Measurements from ENCODE around the gene ADCY2.

The ADCY2 gene

GRCh38 chr5:7609726-7610125 is 213.8 kb downstream of the ADCY2 start:
- no peak for DNase-seq

GRCh38 chr5:7610531-7611177 is 214.7 kb downstream of the ADCY2 start:
- no peak for DNase-seq

- no peak for DNase-seq
Measured at GRCh38 chr5:7611518-7611917, 215.6 kb downstream of the ADCY2 start.

- DNase-seq: no peak
Measured at GRCh38 chr5:7615566-7616061, 219.7 kb downstream of the ADCY2 start.

GRCh38 chr5:7616897-7617296 is 221.0 kb downstream of the ADCY2 start:
- no peak for DNase-seq

- DNase-seq: no peak
Measured at GRCh38 chr5:7622498-7622897, 226.6 kb downstream of the ADCY2 start.

GRCh38 chr5:7625740-7626139 is 229.8 kb downstream of the ADCY2 start:
- DNase-seq: no peak

GRCh38 chr5:7628248-7628647 is 232.3 kb downstream of the ADCY2 start:
- DNase-seq: no peak

GRCh38 chr5:7628820-7629219 is 232.9 kb downstream of the ADCY2 start:
- DNase-seq: no peak

- DNase-seq: peak; percentile 45
Measured at GRCh38 chr5:7629561-7629960, 233.6 kb downstream of the ADCY2 start.

- no peak for DNase-seq
Measured at GRCh38 chr5:7634837-7635236, 238.9 kb downstream of the ADCY2 start.

GRCh38 chr5:7638456-7638855 is 242.5 kb downstream of the ADCY2 start:
- no peak for DNase-seq

- no peak for DNase-seq
Measured at GRCh38 chr5:7642029-7642428, 246.1 kb downstream of the ADCY2 start.

GRCh38 chr5:7644723-7645122 is 248.8 kb downstream of the ADCY2 start:
- no peak for DNase-seq

- no peak for DNase-seq
Measured at GRCh38 chr5:7650755-7651154, 254.8 kb downstream of the ADCY2 start.

GRCh38 chr5:7653046-7653445 is 257.1 kb downstream of the ADCY2 start:
- DNase-seq: no peak

GRCh38 chr5:7657153-7657552 is 261.2 kb downstream of the ADCY2 start:
- no peak for DNase-seq

GRCh38 chr5:7659420-7659819 is 263.5 kb downstream of the ADCY2 start:
- no peak for DNase-seq

- no peak for DNase-seq
Measured at GRCh38 chr5:7662289-7662688, 266.4 kb downstream of the ADCY2 start.

- no peak for DNase-seq
Measured at GRCh38 chr5:7663808-7664207, 267.9 kb downstream of the ADCY2 start.

- no peak for DNase-seq
Measured at GRCh38 chr5:7664208-7664607, 268.3 kb downstream of the ADCY2 start.

- no peak for DNase-seq
Measured at GRCh38 chr5:7667216-7667767, 271.4 kb downstream of the ADCY2 start.

- no peak for DNase-seq
Measured at GRCh38 chr5:7668161-7668560, 272.2 kb downstream of the ADCY2 start.

GRCh38 chr5:7668627-7669026 is 272.7 kb downstream of the ADCY2 start:
- DNase-seq: no peak

- peak; percentile 33 for DNase-seq
Measured at GRCh38 chr5:7671381-7671993, 275.5 kb downstream of the ADCY2 start.

Data from NCI-H2081 treated with DMSO at 0.1 percent for 48 hours (cell line).